Esophagus (tissue), 2 donors: Measurements from ENCODE around the gene CRB1. TPM values are rescaled to one million over a fixed set of nuclear protein-coding genes. Genes with fewer than 3 reads are reported as not detected.

Experiments used
- H3K27ac ChIP-seq, 2 donors: one replicate each; pipeline ENCODE4 v1.5.1; 2013; ENCODE audit warnings: low read depth in 2 of 2, mild to moderate bottlenecking in 2 of 2, inconsistent platforms in 1 of 2, low read length in 1 of 2, moderate library complexity in 1 of 2
- H3K27me3 ChIP-seq, 2 donors: one replicate each; pipeline ENCODE4 v1.6.1; 2013; ENCODE audit warnings: low read length in 2 of 2, control low read depth in 1 of 2, mild to moderate bottlenecking in 1 of 2; ENCODE audit not compliant: insufficient read depth in 2 of 2, control insufficient read depth in 1 of 2
- H3K36me3 ChIP-seq, 2 donors: one replicate each; pipeline ENCODE4 v1.6.1; 2013; ENCODE audit warnings: low read length in 1 of 2; ENCODE audit not compliant: control insufficient read depth in 2 of 2, insufficient read depth in 2 of 2
- H3K4me1 ChIP-seq, 2 donors: one replicate each; pipeline ENCODE4 v1.6.1; 2013; ENCODE audit warnings: low read length in 1 of 2; ENCODE audit not compliant: control insufficient read depth in 2 of 2, insufficient read depth in 2 of 2
- H3K4me3 ChIP-seq, 2 donors: one replicate each; pipeline ENCODE4 v1.5.1; 2013; ENCODE audit warnings: low read length in 2 of 2, mild to moderate bottlenecking in 2 of 2, low read depth in 1 of 2, moderate library complexity in 1 of 2
- H3K9me3 ChIP-seq, 2 donors: one replicate each; pipeline ENCODE4 v1.6.1; 2013; ENCODE audit warnings: mild to moderate bottlenecking in 2 of 2, low read depth in 1 of 2, low read length in 1 of 2, moderate library complexity in 1 of 2; ENCODE audit not compliant: control insufficient read depth in 2 of 2, insufficient read depth in 1 of 2
- WGBS, 2 donors: extraction: QIAGEN DNeasy Blood & Tissue Kit; methylation state at CpG; one replicate each; pipeline ENCODE4 v1.1.7; 2013; 5-methylcytosine and 5-hydroxymethylcytosine counted together
- polyA plus RNA-seq, 2 donors: library from polyadenylated mRNA; stranded (reverse); fragments of 200-250 nt; gene quantifications; one replicate each; pipeline ENCODE4 v1.2.3, GENCODE V29; 2013
- donor health status: healthy with polysubstance abuse.
- donor health status: Bipolar disorder and iron deficiency.

Gene CRB1
- under 1 TPM in 1 of 2 donors, not detected in 1; 0.01 TPM for polyA plus RNA-seq

DNA sequence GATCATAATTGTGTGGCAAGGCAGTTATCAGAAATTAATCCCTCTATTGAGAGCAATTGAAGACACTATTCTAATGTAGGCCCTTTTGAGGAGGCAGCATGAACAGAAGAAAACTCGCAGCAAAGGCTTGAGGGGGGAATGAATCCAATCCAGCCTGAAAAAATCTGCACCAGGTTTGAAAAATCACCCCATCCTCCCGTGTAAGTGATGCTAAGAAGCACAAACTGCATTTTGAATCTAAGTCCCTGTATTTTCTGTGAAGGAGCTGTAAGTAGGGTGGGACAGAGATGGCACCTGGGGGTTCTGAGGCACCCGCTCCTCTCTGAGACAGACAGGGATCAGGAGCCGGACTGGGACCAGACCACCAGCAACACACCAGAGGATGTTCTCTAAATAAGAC, at the start of gene CRB1:
Gene CRB1, plus strand, starts transcription at position 241 of the 400 bp plus-strand sequence. CDS start 161 bp downstream, outside the sequence.
- Histone ChIP-seq H3K9me3 (no peaks in the 10 kb centered on the region), H3K27me3 (no peaks in the 10 kb centered on the region), H3K4me3 (no peak within 1 kb of the TSS), H3K36me3 (no peaks in the 10 kb centered on the region), H3K4me1 (no peaks in the 10 kb centered on the region), H3K27ac (no peak within 1 kb of the TSS)
- 39 to 40% methylated on average over 4 of the region's 4 CpGs for whole genome bisulfite sequencing, 2 donors

DNA sequence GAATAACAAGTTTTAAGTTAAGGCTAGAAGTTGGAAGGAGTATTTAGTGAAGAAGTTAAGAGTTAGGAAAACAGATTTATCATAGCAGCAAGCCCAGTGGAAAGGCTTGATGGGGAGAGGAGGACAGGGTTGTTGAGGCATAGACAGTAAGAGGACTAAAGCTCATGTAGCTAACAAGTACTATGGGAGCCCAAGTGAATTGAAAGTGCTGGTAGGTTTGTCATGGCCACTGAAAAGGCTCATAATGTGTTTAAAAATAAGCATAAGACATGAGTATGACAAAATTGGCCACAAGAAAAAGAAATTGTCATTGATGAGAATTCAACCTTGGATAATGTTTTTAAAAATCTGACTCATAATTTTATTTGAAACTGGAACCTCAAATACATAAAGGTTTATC, 49.2 kb upstream of the CRB1 start:
- Histone ChIP-seq H3K27ac (no peak overlapping the region), H3K4me1 (no peaks in the 10 kb centered on the region), H3K36me3 (no peaks in the 10 kb centered on the region), H3K4me3 (no peak overlapping the region), H3K27me3 (no peaks in the 10 kb centered on the region), H3K9me3 (no peaks in the 10 kb centered on the region)

GRCh38 chr1:197222025-197222685, 45.9 kb upstream of the CRB1 start:
- Histone ChIP-seq H3K4me3 (no peak overlapping the region), H3K27me3 (no peaks in the 10 kb centered on the region), H3K36me3 (no peaks in the 10 kb centered on the region), H3K9me3 (no peaks in the 10 kb centered on the region), H3K27ac (no peak overlapping the region), H3K4me1 (no peaks in the 10 kb centered on the region)
- WGBS, 2 donors, result 82 to 83% methylated on average over 21 of the region's 21 CpGs

DNA sequence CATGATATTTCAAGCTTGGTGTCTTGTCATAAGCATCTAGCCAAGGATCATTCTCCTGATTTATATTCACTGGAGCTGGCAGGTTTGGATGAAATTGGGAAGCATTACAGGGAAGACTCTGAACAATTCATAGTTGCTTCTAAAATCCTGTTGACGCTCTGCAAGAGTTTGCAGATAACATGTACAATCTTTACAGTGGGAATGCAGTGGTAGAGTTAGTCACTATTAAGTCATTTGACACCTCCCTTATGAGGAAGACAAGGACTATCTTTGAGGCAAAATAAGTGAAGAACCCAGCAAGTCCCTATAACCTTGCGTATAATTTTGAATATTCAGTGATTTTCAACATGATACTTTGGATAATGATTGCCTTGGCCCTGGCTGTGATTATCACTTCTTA, 45.3 kb upstream of the CRB1 start:
- Histone ChIP-seq H3K27me3 (no peaks in the 10 kb centered on the region), H3K27ac (no peak overlapping the region), H3K4me1 (no peaks in the 10 kb centered on the region), H3K36me3 (no peaks in the 10 kb centered on the region), H3K9me3 (no peaks in the 10 kb centered on the region), H3K4me3 (no peak overlapping the region)
- 95% methylated on average over 2 of the region's 2 CpGs for WGBS, 2 donors

- H3K9me3 ChIP-seq, result no peaks in the 10 kb centered on the region
- H3K27ac ChIP-seq, result no peak overlapping the region
- no peaks in the 10 kb centered on the region for H3K27me3 ChIP-seq
- H3K4me1 ChIP-seq, result no peaks in the 10 kb centered on the region
- no peaks in the 10 kb centered on the region for H3K36me3 ChIP-seq
- WGBS, 2 donors, result 73 to 74% methylated on average over 1 of the region's 1 CpG
- no peak overlapping the region for H3K4me3 ChIP-seq
Measured at GRCh38 chr1:197224160-197224559, 43.9 kb upstream of the CRB1 start.

DNA sequence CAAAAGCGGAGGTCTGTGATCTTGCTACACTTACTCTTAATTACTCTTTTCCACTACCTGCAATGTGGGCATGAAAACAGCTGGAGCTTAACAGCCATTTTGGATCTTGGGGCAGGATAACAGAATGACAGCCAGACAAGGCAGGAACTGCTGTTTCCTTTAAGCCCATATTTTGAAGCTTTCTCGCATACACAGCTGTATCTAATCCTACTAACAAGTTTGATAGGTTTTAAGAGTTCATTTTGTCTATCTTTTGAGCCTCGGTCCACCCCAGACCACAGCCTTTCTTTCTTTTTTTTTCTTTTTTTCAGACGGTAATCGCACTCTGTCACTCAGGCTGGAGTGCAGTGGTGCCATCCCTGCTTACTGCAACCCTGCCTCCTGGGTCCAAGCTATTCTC, 42.4 kb upstream of the CRB1 start:
- 69% methylated on average over 5 of the region's 5 CpGs for WGBS, 2 donors
- Histone ChIP-seq H3K4me3 (no peak overlapping the region), H3K9me3 (no peaks in the 10 kb centered on the region), H3K4me1 (no peaks in the 10 kb centered on the region), H3K36me3 (no peaks in the 10 kb centered on the region), H3K27me3 (no peaks in the 10 kb centered on the region), H3K27ac (no peak overlapping the region)

DNA sequence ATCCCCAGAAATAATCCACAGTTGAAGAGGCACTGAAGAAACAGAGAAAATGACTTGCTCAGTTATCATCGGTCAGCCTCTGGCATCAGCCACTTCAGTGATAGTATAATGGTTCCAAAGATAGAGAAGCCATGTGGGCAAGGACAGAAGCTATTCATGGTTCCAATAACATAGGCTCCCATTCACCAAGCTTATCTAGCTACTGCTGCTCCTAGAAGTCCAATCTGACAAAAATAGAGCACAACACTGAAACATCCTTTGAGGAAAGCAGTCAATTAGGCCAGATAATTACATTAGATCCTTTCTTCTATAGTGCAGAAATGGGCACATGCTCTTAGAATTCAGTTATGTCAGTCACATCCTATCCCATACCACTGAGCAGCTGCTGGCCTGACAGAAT, 33.5 kb upstream of the CRB1 start:
- H3K4me1 ChIP-seq, result no peaks in the 10 kb centered on the region
- H3K9me3 ChIP-seq, result no peaks in the 10 kb centered on the region
- no peak overlapping the region for H3K4me3 ChIP-seq
- no peaks in the 10 kb centered on the region for H3K36me3 ChIP-seq
- WGBS, 2 donors, result 70 to 91% methylated on average over 1 of the region's 1 CpG
- H3K27me3 ChIP-seq, result no peaks in the 10 kb centered on the region
- H3K27ac ChIP-seq, result no peak overlapping the region

DNA sequence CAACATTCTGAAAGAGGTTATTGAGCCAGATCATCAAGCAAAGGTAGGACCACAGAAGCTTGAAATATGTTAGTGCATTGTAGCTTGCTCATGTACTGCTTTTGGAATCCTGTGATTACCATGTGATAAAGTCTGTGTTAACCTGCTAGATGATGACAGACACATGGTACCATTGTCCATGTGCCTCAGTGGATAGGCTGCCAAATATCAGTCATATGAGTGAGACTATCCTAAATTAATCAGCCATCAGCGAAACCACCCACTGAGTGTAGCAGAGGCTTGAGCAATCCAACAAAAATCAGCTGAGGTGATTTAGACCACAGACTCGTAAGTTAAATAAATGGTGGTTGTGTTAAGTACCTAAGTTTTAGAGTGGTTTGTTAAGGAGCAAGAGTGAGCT, 32.7 kb upstream of the CRB1 start:
- no peak overlapping the region for H3K4me3 ChIP-seq
- no peaks in the 10 kb centered on the region for H3K27me3 ChIP-seq
- 76 to 83% methylated on average over 2 of the region's 2 CpGs for WGBS, 2 donors
- H3K36me3 ChIP-seq, result no peaks in the 10 kb centered on the region
- no peaks in the 10 kb centered on the region for H3K9me3 ChIP-seq
- H3K4me1 ChIP-seq, result no peaks in the 10 kb centered on the region
- no peak overlapping the region for H3K27ac ChIP-seq

GRCh38 chr1:197247465-197247864, 20.6 kb upstream of the CRB1 start:
- H3K9me3 ChIP-seq, result no peaks in the 10 kb centered on the region
- H3K4me3 ChIP-seq, result no peak overlapping the region
- H3K27ac ChIP-seq, result no peak overlapping the region
- H3K36me3 ChIP-seq, result no peaks in the 10 kb centered on the region
- no peaks in the 10 kb centered on the region for H3K4me1 ChIP-seq
- WGBS, 2 donors, result 13 to 18% methylated on average over 1 of the region's 1 CpG
- H3K27me3 ChIP-seq, result no peaks in the 10 kb centered on the region

- Histone ChIP-seq H3K4me1 (no peaks in the 10 kb centered on the region), H3K27ac (no peak overlapping the region), H3K9me3 (no peaks in the 10 kb centered on the region), H3K27me3 (no peaks in the 10 kb centered on the region), H3K36me3 (no peaks in the 10 kb centered on the region), H3K4me3 (no peak overlapping the region)
- WGBS, 2 donors, result 43 to 58% methylated on average over 2 of the region's 2 CpGs
Measured at GRCh38 chr1:197249324-197249723, 18.7 kb upstream of the CRB1 start.
